ENCODE results near the gene FLVCR1. TPM values are rescaled to one million over a fixed set of nuclear protein-coding genes. Genes with fewer than 3 reads are reported as not detected.

FLVCR1 gene
- total and polyA plus RNA-seq, 4 donors, result 0.85 to 14.6 (median 2.4) TPM

DNA sequence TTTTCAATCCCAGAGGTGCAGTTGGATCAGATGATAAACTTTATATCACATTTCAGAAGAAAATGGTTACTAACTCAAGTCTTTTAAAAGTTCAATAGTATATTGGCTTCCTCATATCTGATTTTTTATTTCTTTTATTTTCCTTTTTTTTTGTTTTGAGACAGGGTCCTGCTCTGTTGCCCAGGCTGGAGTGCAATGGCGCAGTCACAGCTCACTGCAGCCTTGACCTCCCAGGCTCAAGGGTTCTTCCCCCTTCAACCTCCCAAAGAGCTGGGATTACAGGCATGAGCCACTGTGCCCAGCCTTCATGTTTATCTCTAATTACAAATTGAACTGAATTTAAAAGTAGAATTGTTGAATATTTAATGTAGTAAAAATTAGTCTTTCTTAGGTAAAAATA is 13.9 kb downstream of the FLVCR1 start:
- no peaks in the 10 kb centered on the region for H3K27me3 ChIP-seq (ENCODE audit: control insufficient read depth in 4 of 4, insufficient read depth in 4 of 4, low read length in 3 of 4)
- H3K36me3 ChIP-seq (ENCODE audit: control insufficient read depth in 4 of 4, insufficient read depth in 3 of 4, low read depth in 1 of 4, low read length in 3 of 4), result peaks cover 0 to 5% (median 0%) of the 10 kb centered on the region in 4 donors
- TF ChIP-seq EGR1 (IDR thresholded peaks at IDR 0.05; ENCODE audit: low read depth in 2 of 2) (no peak), RXRA (IDR thresholded peaks at IDR 0.05) (no peak), GABPA (IDR thresholded peaks at IDR 0.05 in 1 of 2, conservative IDR thresholded peaks at IDR 0.05 in 1 of 2) (no peak), FOXA1 (IDR thresholded peaks at IDR 0.05) (no peak), HNF4G (IDR thresholded peaks at IDR 0.05) (no peak), TAF1 (conservative IDR thresholded peaks at IDR 0.05) (no peak), HNF4A (conservative IDR thresholded peaks at IDR 0.05) (no peak), JUND (IDR thresholded peaks at IDR 0.05) (no peak), NR2F2 (IDR thresholded peaks at IDR 0.05) (no peak), FOXA2 (IDR thresholded peaks at IDR 0.05) (no peak), SP1 (IDR thresholded peaks at IDR 0.05) (no peak), YY1 (IDR thresholded peaks at IDR 0.05) (no peak)
- TF ChIP-seq, protein P1, sequence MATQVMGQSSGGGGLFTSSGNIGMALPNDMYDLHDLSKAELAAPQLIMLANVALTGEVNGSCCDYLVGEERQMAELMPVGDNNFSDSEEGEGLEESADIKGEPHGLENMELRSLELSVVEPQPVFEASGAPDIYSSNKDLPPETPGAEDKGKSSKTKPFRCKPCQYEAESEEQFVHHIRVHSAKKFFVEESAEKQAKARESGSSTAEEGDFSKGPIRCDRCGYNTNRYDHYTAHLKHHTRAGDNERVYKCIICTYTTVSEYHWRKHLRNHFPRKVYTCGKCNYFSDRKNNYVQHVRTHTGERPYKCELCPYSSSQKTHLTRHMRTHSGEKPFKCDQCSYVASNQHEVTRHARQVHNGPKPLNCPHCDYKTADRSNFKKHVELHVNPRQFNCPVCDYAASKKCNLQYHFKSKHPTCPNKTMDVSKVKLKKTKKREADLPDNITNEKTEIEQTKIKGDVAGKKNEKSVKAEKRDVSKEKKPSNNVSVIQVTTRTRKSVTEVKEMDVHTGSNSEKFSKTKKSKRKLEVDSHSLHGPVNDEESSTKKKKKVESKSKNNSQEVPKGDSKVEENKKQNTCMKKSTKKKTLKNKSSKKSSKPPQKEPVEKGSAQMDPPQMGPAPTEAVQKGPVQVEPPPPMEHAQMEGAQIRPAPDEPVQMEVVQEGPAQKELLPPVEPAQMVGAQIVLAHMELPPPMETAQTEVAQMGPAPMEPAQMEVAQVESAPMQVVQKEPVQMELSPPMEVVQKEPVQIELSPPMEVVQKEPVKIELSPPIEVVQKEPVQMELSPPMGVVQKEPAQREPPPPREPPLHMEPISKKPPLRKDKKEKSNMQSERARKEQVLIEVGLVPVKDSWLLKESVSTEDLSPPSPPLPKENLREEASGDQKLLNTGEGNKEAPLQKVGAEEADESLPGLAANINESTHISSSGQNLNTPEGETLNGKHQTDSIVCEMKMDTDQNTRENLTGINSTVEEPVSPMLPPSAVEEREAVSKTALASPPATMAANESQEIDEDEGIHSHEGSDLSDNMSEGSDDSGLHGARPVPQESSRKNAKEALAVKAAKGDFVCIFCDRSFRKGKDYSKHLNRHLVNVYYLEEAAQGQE (IDR thresholded peaks at IDR 0.05), result no peak
- TF ChIP-seq, protein P2, sequence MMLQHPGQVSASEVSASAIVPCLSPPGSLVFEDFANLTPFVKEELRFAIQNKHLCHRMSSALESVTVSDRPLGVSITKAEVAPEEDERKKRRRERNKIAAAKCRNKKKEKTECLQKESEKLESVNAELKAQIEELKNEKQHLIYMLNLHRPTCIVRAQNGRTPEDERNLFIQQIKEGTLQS (IDR thresholded peaks at IDR 0.05), result no peak
- TF ChIP-seq, protein P3, sequence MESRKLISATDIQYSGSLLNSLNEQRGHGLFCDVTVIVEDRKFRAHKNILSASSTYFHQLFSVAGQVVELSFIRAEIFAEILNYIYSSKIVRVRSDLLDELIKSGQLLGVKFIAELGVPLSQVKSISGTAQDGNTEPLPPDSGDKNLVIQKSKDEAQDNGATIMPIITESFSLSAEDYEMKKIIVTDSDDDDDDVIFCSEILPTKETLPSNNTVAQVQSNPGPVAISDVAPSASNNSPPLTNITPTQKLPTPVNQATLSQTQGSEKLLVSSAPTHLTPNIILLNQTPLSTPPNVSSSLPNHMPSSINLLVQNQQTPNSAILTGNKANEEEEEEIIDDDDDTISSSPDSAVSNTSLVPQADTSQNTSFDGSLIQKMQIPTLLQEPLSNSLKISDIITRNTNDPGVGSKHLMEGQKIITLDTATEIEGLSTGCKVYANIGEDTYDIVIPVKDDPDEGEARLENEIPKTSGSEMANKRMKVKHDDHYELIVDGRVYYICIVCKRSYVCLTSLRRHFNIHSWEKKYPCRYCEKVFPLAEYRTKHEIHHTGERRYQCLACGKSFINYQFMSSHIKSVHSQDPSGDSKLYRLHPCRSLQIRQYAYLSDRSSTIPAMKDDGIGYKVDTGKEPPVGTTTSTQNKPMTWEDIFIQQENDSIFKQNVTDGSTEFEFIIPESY (IDR thresholded peaks at IDR 0.05), result no peak
- TF ChIP-seq, protein P4, sequence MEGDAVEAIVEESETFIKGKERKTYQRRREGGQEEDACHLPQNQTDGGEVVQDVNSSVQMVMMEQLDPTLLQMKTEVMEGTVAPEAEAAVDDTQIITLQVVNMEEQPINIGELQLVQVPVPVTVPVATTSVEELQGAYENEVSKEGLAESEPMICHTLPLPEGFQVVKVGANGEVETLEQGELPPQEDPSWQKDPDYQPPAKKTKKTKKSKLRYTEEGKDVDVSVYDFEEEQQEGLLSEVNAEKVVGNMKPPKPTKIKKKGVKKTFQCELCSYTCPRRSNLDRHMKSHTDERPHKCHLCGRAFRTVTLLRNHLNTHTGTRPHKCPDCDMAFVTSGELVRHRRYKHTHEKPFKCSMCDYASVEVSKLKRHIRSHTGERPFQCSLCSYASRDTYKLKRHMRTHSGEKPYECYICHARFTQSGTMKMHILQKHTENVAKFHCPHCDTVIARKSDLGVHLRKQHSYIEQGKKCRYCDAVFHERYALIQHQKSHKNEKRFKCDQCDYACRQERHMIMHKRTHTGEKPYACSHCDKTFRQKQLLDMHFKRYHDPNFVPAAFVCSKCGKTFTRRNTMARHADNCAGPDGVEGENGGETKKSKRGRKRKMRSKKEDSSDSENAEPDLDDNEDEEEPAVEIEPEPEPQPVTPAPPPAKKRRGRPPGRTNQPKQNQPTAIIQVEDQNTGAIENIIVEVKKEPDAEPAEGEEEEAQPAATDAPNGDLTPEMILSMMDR (IDR thresholded peaks at IDR 0.05; ENCODE audit: low read depth, low read length, missing input control), result no peak
- TF ChIP-seq, protein P5, sequence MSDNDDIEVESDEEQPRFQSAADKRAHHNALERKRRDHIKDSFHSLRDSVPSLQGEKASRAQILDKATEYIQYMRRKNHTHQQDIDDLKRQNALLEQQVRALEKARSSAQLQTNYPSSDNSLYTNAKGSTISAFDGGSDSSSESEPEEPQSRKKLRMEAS (IDR thresholded peaks at IDR 0.05), result no peak
- H3K4me3 ChIP-seq (ENCODE audit: low read depth in 1 of 3, low read length in 3 of 3), result no peak overlapping the region
- H3K4me1 ChIP-seq (ENCODE audit: control insufficient read depth in 4 of 4, insufficient read depth in 4 of 4, low read length in 3 of 4), result no peaks in the 10 kb centered on the region
- H3K27ac ChIP-seq (ENCODE audit: low read depth in 1 of 2, low read length in 2 of 2), result no peak overlapping the region
- DNase-seq (ENCODE audit: low spot score), result no peak
- WGBS, result 98% methylated on average over 1 of the region's 1 CpG
- H3K9me3 ChIP-seq (ENCODE audit: control insufficient read depth in 4 of 4, low read length in 3 of 4), result no peaks in the 10 kb centered on the region
- H3K9ac ChIP-seq (ENCODE audit: low read depth in 1 of 2, low read length in 2 of 2), result no peak overlapping the region

DNA sequence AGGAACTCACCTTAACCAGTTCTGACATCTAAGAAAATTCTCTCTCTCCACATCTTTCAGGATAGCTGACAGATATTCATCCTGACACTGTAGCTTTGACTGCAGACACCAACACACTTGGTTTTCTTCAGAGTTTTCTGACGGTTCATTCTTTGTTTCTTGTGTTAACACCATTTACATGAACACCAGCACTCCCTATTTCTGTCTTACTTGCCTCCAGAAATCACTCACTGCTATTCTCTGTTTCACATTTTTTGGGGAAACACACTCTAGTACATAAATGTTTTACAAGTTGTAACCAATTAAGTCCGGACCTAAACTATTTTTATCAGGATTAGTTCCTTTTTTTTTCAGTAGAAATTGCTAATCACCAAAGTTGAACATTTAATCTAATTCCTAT is 15.4 kb downstream of the FLVCR1 start:
- H3K9ac ChIP-seq (ENCODE audit: low read depth in 1 of 2, low read length in 2 of 2), result no peak overlapping the region
- DNase-seq (ENCODE audit: low spot score), result no peak
- no peak overlapping the region for H3K4me3 ChIP-seq (ENCODE audit: low read depth in 1 of 3, low read length in 3 of 3)
- WGBS, result 83% methylated on average over 2 of the region's 2 CpGs
- H3K9me3 ChIP-seq (ENCODE audit: control insufficient read depth in 4 of 4, low read length in 3 of 4), result no peaks in the 10 kb centered on the region
- H3K27ac ChIP-seq (ENCODE audit: low read depth in 1 of 2, low read length in 2 of 2), result no peak overlapping the region
- H3K4me1 ChIP-seq (ENCODE audit: control insufficient read depth in 4 of 4, insufficient read depth in 4 of 4, low read length in 3 of 4), result no peaks in the 10 kb centered on the region
- H3K36me3 ChIP-seq (ENCODE audit: control insufficient read depth in 4 of 4, insufficient read depth in 3 of 4, low read depth in 1 of 4, low read length in 3 of 4), result peaks cover 0 to 5% (median 2%) of the 10 kb centered on the region in 4 donors
- H3K27me3 ChIP-seq (ENCODE audit: control insufficient read depth in 4 of 4, insufficient read depth in 4 of 4, low read length in 3 of 4), result no peaks in the 10 kb centered on the region
- TF ChIP-seq, protein P2 (IDR thresholded peaks at IDR 0.05), result no peak
- TF ChIP-seq, protein P1 (IDR thresholded peaks at IDR 0.05), result no peak
- TF ChIP-seq FOXA1 (IDR thresholded peaks at IDR 0.05), result no peak
- TF ChIP-seq GABPA (IDR thresholded peaks at IDR 0.05 in 1 of 2, conservative IDR thresholded peaks at IDR 0.05 in 1 of 2), result no peak
- no peak for TF ChIP-seq HNF4A (conservative IDR thresholded peaks at IDR 0.05)
- no peak for TF ChIP-seq SP1 (IDR thresholded peaks at IDR 0.05)
- TF ChIP-seq, protein P4 (IDR thresholded peaks at IDR 0.05; ENCODE audit: low read depth, low read length, missing input control), result no peak
- TF ChIP-seq, protein P5 (IDR thresholded peaks at IDR 0.05), result no peak
- TF ChIP-seq FOXA2 (IDR thresholded peaks at IDR 0.05), result no peak

Measured in liver (tissue), 9 donors.